Activated T-cell treated with anti-CD3 and anti-CD28 coated beads, Interleukin-2, amount 50 U/mL, for 1 hour (primary cell): ENCODE measurements around the gene SMC5.
"Not testable (repeated sequence)": the region's sequence is repeated elsewhere in the genome, so short reads cannot be mapped to it uniquely, and the experiment has no call there.

Experiments used
- DNase-seq: peaks from one replicate; pipeline ENCODE4 v3.0.0-alpha.2; 2020

Gene SMC5

GRCh38 chr9:70374962-70375618, 116.3 kb downstream of the SMC5 start:
- no peak for DNase-seq

GRCh38 chr9:70382046-70382708, 123.4 kb downstream of the SMC5 start:
- no peak for DNase-seq

GRCh38 chr9:70382709-70383605, 124.2 kb downstream of the SMC5 start:
- no peak for DNase-seq

GRCh38 chr9:70385426-70385825, 126.6 kb downstream of the SMC5 start:
- no peak for DNase-seq

- no peak for DNase-seq
Measured at GRCh38 chr9:70387663-70388062, 128.9 kb downstream of the SMC5 start.

GRCh38 chr9:70389188-70389587, 130.4 kb downstream of the SMC5 start:
- DNase-seq, result no peak

- no peak for DNase-seq
Measured at GRCh38 chr9:70389621-70390266, 131.0 kb downstream of the SMC5 start.

- no peak for DNase-seq
Measured at GRCh38 chr9:70390933-70391341, 132.2 kb downstream of the SMC5 start.

GRCh38 chr9:70392189-70392588, 133.4 kb downstream of the SMC5 start:
- no peak for DNase-seq

- no peak for DNase-seq
Measured at GRCh38 chr9:70392850-70393249, 134.1 kb downstream of the SMC5 start.

- no peak for DNase-seq
Measured at GRCh38 chr9:70395652-70396051, 136.9 kb downstream of the SMC5 start.

GRCh38 chr9:70398145-70398556, 139.4 kb downstream of the SMC5 start:
- DNase-seq, result no peak

- no peak for DNase-seq
Measured at GRCh38 chr9:70399141-70399540, 140.4 kb downstream of the SMC5 start.

- no peak for DNase-seq
Measured at GRCh38 chr9:70400107-70400892, 141.5 kb downstream of the SMC5 start.

GRCh38 chr9:70401241-70401640, 142.5 kb downstream of the SMC5 start:
- DNase-seq, result not testable (repeated sequence)

- no peak for DNase-seq
Measured at GRCh38 chr9:70402213-70402612, 143.4 kb downstream of the SMC5 start.

- DNase-seq, result no peak
Measured at GRCh38 chr9:70403166-70403565, 144.4 kb downstream of the SMC5 start.

- DNase-seq, result no peak
Measured at GRCh38 chr9:70403618-70404025, 144.8 kb downstream of the SMC5 start.

- DNase-seq, result no peak
Measured at GRCh38 chr9:70404261-70404660, 145.5 kb downstream of the SMC5 start.
